ENCODE results near the gene SYF2.

Gene SYF2

GRCh38 chr1:25185409-25186160, 46.7 kb downstream of the SYF2 start:
- DNase-seq (ENCODE audit: low read depth in 1 of 2, low spot score in 1 of 2) = no peak
- H3K27me3 ChIP-seq (ENCODE audit: insufficient read depth, poor library complexity, severe bottlenecking) = no peaks in the 10 kb centered on the region
- TF ChIP-seq POLR2AphosphoS5 (IDR thresholded peaks at IDR 0.05; ENCODE audit: low read depth) (no peak), SPI1 (IDR thresholded peaks at IDR 0.05; ENCODE audit: borderline replicate concordance, low read depth) (no peak), GABPA (IDR thresholded peaks at IDR 0.05; ENCODE audit: low read depth) (no peak), CTCF (IDR thresholded peaks at IDR 0.05; ENCODE audit: insufficient read depth, low read length) (no peak)
- TF ChIP-seq, protein P1, sequence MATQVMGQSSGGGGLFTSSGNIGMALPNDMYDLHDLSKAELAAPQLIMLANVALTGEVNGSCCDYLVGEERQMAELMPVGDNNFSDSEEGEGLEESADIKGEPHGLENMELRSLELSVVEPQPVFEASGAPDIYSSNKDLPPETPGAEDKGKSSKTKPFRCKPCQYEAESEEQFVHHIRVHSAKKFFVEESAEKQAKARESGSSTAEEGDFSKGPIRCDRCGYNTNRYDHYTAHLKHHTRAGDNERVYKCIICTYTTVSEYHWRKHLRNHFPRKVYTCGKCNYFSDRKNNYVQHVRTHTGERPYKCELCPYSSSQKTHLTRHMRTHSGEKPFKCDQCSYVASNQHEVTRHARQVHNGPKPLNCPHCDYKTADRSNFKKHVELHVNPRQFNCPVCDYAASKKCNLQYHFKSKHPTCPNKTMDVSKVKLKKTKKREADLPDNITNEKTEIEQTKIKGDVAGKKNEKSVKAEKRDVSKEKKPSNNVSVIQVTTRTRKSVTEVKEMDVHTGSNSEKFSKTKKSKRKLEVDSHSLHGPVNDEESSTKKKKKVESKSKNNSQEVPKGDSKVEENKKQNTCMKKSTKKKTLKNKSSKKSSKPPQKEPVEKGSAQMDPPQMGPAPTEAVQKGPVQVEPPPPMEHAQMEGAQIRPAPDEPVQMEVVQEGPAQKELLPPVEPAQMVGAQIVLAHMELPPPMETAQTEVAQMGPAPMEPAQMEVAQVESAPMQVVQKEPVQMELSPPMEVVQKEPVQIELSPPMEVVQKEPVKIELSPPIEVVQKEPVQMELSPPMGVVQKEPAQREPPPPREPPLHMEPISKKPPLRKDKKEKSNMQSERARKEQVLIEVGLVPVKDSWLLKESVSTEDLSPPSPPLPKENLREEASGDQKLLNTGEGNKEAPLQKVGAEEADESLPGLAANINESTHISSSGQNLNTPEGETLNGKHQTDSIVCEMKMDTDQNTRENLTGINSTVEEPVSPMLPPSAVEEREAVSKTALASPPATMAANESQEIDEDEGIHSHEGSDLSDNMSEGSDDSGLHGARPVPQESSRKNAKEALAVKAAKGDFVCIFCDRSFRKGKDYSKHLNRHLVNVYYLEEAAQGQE (IDR thresholded peaks at IDR 0.05; ENCODE audit: insufficient replicate concordance, low read depth) = no peak
- no peak overlapping the region for H3K4me3 ChIP-seq (replicated peaks; ENCODE audit: insufficient read depth, low read length)
- no peak overlapping the region for H3K27ac ChIP-seq (replicated peaks)

DNA sequence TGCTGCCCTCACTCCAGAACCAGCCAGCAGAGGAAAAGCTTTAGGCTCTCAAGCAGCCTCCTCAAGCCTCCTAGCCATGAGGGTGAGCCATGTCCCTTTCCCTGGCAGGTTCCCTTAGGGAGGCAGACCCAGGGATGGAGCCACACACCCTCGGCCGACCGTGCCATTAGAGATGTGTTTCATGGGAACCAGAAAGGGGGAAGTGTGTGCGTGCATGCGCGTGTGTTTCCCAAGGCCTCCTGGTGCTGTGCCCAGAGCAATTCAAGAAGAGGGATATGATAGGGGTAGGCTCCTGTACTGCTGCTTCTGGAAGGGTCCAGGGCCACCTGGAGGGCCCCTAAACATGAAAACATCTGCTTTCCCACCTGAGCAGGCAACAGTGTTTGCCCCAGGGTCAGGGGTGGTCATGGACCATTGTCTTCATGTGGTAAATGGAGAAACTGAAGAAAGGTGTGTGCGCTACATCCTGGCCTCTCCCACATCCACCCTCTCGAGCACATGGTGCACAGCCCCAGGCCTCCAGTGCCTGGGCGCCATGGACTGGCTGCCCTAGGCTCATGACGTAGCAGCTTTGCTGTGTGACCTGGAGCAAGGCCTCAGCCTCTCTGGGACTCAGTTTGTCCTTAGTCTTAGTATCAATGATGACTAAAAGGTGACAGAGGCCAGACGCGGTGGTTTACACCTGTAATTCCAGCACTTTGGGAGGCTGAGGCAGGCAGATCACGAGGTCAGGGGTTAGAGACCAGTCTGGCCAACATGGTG, 48.1 kb downstream of the SYF2 start:
- no peaks in the 10 kb centered on the region for H3K27me3 ChIP-seq (ENCODE audit: insufficient read depth, poor library complexity, severe bottlenecking)
- H3K27ac ChIP-seq (replicated peaks) = no peak overlapping the region
- peak in 1 of 2 experiments; percentile 65 for DNase-seq (ENCODE audit: low read depth in 1 of 2, low spot score in 1 of 2)
- no peak for TF ChIP-seq CTCF (IDR thresholded peaks at IDR 0.05; ENCODE audit: insufficient read depth, low read length)
- TF ChIP-seq SPI1 (IDR thresholded peaks at IDR 0.05; ENCODE audit: borderline replicate concordance, low read depth) = peak; percentile 86
- H3K4me3 ChIP-seq (replicated peaks; ENCODE audit: insufficient read depth, low read length) = no peak overlapping the region

GRCh38 chr1:25183126-25183980, 48.9 kb downstream of the SYF2 start:
- no peak for TF ChIP-seq GABPA (IDR thresholded peaks at IDR 0.05; ENCODE audit: low read depth)
- TF ChIP-seq POLR2AphosphoS5 (IDR thresholded peaks at IDR 0.05; ENCODE audit: low read depth) = no peak
- no peak for TF ChIP-seq CTCF (IDR thresholded peaks at IDR 0.05; ENCODE audit: insufficient read depth, low read length)
- Histone ChIP-seq H3K27ac (replicated peaks) (no peak overlapping the region), H3K4me3 (replicated peaks; ENCODE audit: insufficient read depth, low read length) (no peak overlapping the region), H3K27me3 (ENCODE audit: insufficient read depth, poor library complexity, severe bottlenecking) (no peaks in the 10 kb centered on the region)
- no peak for DNase-seq (ENCODE audit: low read depth in 1 of 2, low spot score in 1 of 2)

DNA sequence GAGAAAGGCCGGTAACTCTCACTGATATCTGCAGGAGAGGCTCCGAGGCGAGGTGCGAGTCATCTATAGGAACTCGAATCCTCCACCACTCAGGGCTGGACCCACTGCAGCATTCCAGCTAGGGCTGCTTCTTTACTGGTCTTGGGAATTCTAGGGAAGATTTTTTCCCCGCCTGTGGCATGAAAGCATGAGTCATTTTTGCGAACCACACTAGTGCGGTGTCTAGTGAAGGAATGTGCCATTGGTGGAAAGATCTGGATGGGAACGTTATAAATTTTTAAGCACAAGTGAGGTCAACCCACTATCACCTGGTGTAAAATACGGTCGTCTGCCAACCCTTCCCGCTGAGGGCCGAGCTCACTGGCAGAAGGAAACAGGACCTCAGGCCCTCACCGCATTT, 49.7 kb downstream of the SYF2 start:
- Histone ChIP-seq H3K27ac (replicated peaks) (no peak overlapping the region), H3K4me3 (replicated peaks; ENCODE audit: insufficient read depth, low read length) (no peak overlapping the region), H3K27me3 (ENCODE audit: insufficient read depth, poor library complexity, severe bottlenecking) (no peaks in the 10 kb centered on the region)
- TF ChIP-seq, protein P1 (IDR thresholded peaks at IDR 0.05; ENCODE audit: insufficient replicate concordance, low read depth) = no peak
- TF ChIP-seq POLR2AphosphoS5 (IDR thresholded peaks at IDR 0.05; ENCODE audit: low read depth) = no peak
- no peak for TF ChIP-seq CTCF (IDR thresholded peaks at IDR 0.05; ENCODE audit: insufficient read depth, low read length)
- TF ChIP-seq SPI1 (IDR thresholded peaks at IDR 0.05; ENCODE audit: borderline replicate concordance, low read depth) = no peak
- TF ChIP-seq GABPA (IDR thresholded peaks at IDR 0.05; ENCODE audit: low read depth) = no peak
- DNase-seq (ENCODE audit: low read depth in 1 of 2, low spot score in 1 of 2) = no peak

Data from HL-60 (cell line).